ENCODE measurements around the gene NCOA5. TPM values are rescaled to one million over a fixed set of nuclear protein-coding genes. Genes with fewer than 3 reads are reported as not detected.

Gene NCOA5
- total and polyA plus RNA-seq, 10 of the 15 experiments (the other 5 are each of a cell fraction or from before 2014, with no cell fraction given), result 7.7 to 38.1 (median 30.1) TPM

DNA sequence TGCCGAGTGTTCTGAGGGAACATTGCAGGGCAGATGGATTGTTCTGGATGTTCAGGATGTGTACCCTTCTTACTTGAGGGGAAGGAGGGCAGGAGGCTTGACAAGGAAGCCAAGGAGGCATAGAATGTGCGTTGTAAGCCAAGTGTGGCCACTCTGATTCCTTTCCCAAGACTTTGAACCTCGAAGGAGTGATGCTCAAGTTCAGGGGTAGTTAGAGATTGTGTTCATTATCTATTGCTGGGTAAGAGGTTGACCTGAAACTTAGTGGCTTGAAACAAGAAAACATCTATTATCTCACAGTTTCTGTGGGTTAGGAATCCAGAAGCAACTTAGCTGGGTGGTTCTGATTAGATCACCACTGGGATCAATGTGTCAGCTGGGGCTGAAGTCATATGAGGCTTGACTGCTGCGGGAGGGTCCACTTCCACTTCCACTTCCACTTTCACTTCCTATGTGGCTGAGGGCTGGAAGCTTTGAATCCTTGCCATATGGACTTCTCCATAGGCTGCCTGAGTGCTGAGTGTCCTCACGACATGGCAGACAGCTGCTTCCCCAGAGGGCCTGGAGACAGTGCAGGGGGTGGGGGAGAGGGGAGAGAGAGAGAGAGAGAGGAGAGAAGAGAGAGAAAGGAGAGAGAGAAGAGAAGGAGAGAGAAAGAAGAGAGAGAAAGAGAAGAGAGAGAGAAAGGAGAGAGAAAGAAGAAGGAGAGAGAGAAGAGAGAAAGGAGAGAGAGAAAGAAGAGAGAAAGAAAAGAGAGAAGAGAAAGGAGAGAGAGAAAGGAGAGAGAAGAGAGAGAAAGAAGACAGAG, 21.5 kb upstream of the NCOA5 start (continued):
- TF ChIP-seq, protein P1, sequence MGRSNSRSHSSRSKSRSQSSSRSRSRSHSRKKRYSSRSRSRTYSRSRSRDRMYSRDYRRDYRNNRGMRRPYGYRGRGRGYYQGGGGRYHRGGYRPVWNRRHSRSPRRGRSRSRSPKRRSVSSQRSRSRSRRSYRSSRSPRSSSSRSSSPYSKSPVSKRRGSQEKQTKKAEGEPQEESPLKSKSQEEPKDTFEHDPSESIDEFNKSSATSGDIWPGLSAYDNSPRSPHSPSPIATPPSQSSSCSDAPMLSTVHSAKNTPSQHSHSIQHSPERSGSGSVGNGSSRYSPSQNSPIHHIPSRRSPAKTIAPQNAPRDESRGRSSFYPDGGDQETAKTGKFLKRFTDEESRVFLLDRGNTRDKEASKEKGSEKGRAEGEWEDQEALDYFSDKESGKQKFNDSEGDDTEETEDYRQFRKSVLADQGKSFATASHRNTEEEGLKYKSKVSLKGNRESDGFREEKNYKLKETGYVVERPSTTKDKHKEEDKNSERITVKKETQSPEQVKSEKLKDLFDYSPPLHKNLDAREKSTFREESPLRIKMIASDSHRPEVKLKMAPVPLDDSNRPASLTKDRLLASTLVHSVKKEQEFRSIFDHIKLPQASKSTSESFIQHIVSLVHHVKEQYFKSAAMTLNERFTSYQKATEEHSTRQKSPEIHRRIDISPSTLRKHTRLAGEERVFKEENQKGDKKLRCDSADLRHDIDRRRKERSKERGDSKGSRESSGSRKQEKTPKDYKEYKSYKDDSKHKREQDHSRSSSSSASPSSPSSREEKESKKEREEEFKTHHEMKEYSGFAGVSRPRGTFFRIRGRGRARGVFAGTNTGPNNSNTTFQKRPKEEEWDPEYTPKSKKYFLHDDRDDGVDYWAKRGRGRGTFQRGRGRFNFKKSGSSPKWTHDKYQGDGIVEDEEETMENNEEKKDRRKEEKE (IDR thresholded peaks at IDR 0.05), result no peak
- TF ChIP-seq BCL11A (IDR thresholded peaks at IDR 0.05; ENCODE audit: low read depth, low read length), result peak; percentile 75
- no peak for TF ChIP-seq ZSCAN29 (IDR thresholded peaks at IDR 0.05)
- no peak for TF ChIP-seq STAT1 (conservative IDR thresholded peaks at IDR 0.05)
- TF ChIP-seq NBN (IDR thresholded peaks at IDR 0.05), result peak; percentile 77
- peak; percentile 69; the same call in 1 of the 2 replicates for TF ChIP-seq TARDBP (IDR thresholded peaks at IDR 0.05; ENCODE audit: borderline replicate concordance)
- TF ChIP-seq CBX3 (IDR thresholded peaks at IDR 0.05; ENCODE audit: borderline replicate concordance, low read depth), result no peak
- no peak for TF ChIP-seq RB1 (IDR thresholded peaks at IDR 0.05; ENCODE audit: borderline replicate concordance)
- TF ChIP-seq, protein P2, sequence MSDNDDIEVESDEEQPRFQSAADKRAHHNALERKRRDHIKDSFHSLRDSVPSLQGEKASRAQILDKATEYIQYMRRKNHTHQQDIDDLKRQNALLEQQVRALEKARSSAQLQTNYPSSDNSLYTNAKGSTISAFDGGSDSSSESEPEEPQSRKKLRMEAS (IDR thresholded peaks at IDR 0.05; ENCODE audit: low read depth, low read length), result no peak
- TF ChIP-seq BMI1 (IDR thresholded peaks at IDR 0.05; ENCODE audit: borderline replicate concordance), result no peak; the same call in 1 of the 2 replicates
- TF ChIP-seq YBX1 (IDR thresholded peaks at IDR 0.05), result peak; percentile 91
- 0 out of 2 replicates have a peak, but pooled peaks have one; percentile 28 for TF ChIP-seq GATAD2B (conservative IDR thresholded peaks at IDR 0.05; ENCODE audit: low read depth)
- no peak for TF ChIP-seq SUPT20H (IDR thresholded peaks at IDR 0.05; ENCODE audit: borderline replicate concordance, control insufficient read depth, low read depth, low read length)
- TF ChIP-seq, protein P3, sequence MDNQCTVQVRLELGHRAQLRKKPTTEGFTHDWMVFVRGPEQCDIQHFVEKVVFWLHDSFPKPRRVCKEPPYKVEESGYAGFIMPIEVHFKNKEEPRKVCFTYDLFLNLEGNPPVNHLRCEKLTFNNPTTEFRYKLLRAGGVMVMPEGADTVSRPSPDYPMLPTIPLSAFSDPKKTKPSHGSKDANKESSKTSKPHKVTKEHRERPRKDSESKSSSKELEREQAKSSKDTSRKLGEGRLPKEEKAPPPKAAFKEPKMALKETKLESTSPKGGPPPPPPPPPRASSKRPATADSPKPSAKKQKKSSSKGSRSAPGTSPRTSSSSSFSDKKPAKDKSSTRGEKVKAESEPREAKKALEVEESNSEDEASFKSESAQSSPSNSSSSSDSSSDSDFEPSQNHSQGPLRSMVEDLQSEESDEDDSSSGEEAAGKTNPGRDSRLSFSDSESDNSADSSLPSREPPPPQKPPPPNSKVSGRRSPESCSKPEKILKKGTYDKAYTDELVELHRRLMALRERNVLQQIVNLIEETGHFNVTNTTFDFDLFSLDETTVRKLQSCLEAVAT (IDR thresholded peaks at IDR 0.05), result peak; percentile 73
- no peak for TF ChIP-seq ASH2L (IDR thresholded peaks at IDR 0.05; ENCODE audit: borderline replicate concordance, low read depth)
- no peak for TF ChIP-seq ZNF384 (IDR thresholded peaks at IDR 0.05; ENCODE audit: borderline replicate concordance, low read depth, low read length)
- TF ChIP-seq, protein P4, sequence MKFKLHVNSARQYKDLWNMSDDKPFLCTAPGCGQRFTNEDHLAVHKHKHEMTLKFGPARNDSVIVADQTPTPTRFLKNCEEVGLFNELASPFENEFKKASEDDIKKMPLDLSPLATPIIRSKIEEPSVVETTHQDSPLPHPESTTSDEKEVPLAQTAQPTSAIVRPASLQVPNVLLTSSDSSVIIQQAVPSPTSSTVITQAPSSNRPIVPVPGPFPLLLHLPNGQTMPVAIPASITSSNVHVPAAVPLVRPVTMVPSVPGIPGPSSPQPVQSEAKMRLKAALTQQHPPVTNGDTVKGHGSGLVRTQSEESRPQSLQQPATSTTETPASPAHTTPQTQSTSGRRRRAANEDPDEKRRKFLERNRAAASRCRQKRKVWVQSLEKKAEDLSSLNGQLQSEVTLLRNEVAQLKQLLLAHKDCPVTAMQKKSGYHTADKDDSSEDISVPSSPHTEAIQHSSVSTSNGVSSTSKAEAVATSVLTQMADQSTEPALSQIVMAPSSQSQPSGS (IDR thresholded peaks at IDR 0.05; ENCODE audit: low read length), result peak; percentile 95
- peak; percentile 71; the same call in 1 of the 2 replicates for TF ChIP-seq TBL1XR1 (IDR thresholded peaks at IDR 0.05; ENCODE audit: low read depth, low read length)
- TF ChIP-seq FOS (IDR thresholded peaks at IDR 0.05; ENCODE audit: borderline replicate concordance, extremely low read depth, insufficient read length), result no peak
- no peak for TF ChIP-seq POLR2AphosphoS2 (IDR thresholded peaks at IDR 0.05; ENCODE audit: low read depth, low read length)
- TF ChIP-seq SMAD1 (IDR thresholded peaks at IDR 0.05; ENCODE audit: low read depth, partially characterized antibody), result no peak
- TF ChIP-seq, protein P5, sequence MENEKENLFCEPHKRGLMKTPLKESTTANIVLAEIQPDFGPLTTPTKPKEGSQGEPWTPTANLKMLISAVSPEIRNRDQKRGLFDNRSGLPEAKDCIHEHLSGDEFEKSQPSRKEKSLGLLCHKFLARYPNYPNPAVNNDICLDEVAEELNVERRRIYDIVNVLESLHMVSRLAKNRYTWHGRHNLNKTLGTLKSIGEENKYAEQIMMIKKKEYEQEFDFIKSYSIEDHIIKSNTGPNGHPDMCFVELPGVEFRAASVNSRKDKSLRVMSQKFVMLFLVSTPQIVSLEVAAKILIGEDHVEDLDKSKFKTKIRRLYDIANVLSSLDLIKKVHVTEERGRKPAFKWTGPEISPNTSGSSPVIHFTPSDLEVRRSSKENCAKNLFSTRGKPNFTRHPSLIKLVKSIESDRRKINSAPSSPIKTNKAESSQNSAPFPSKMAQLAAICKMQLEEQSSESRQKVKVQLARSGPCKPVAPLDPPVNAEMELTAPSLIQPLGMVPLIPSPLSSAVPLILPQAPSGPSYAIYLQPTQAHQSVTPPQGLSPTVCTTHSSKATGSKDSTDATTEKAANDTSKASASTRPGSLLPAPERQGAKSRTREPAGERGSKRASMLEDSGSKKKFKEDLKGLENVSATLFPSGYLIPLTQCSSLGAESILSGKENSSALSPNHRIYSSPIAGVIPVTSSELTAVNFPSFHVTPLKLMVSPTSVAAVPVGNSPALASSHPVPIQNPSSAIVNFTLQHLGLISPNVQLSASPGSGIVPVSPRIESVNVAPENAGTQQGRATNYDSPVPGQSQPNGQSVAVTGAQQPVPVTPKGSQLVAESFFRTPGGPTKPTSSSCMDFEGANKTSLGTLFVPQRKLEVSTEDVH (IDR thresholded peaks at IDR 0.05; ENCODE audit: low read depth, partially characterized antibody), result no peak

Data from GM12878 (cell line).